ENCODE results near the gene DENND1B.

GRCh38 chr1:197715806-197716205 lies 59.5 kb downstream of the DENND1B start:
- TF ChIP-seq CTCF (IDR thresholded peaks at IDR 0.05; ENCODE audit: low read depth, low read length, missing input control): no peak
- no peak for TF ChIP-seq RAD21 (IDR thresholded peaks at IDR 0.05)
- TF ChIP-seq SP1 (IDR thresholded peaks at IDR 0.05): no peak
- TF ChIP-seq REST (IDR thresholded peaks at IDR 0.05): no peak
- no peak for TF ChIP-seq JUND (IDR thresholded peaks at IDR 0.05)
- no peak for TF ChIP-seq MAX (IDR thresholded peaks at IDR 0.05)
- no peak for TF ChIP-seq TAF1 (conservative IDR thresholded peaks at IDR 0.05)
- TF ChIP-seq YY1 (IDR thresholded peaks at IDR 0.05): no peak
- no peak for TF ChIP-seq EGR1 (IDR thresholded peaks at IDR 0.05; ENCODE audit: low read depth in 2 of 2)
- no peak for TF ChIP-seq NR2F2 (IDR thresholded peaks at IDR 0.05)
- TF ChIP-seq HNF4G (IDR thresholded peaks at IDR 0.05): no peak

All from liver (tissue), 3 donors.